Ovary (tissue), 9 donors: ENCODE results near the gene NAV2. TPM values are rescaled to one million over a fixed set of nuclear protein-coding genes. Genes with fewer than 3 reads are reported as not detected.

Source experiments
- DNase-seq, 5 donors: peaks; one replicate each; pipeline ENCODE4 v3.0.0-alpha.2; 2019 to 2020
- H3K27ac ChIP-seq, 2 donors: fragments of 200-600 bp; one replicate each; pipeline versions ENCODE4 v1.5.1 to v1.8.0; 2019 to 2022
- H3K27me3 ChIP-seq: fragments of 200-600 bp; one replicate; pipeline ENCODE4 v1.8.0; 2022
- H3K36me3 ChIP-seq: fragments of 200-600 bp; sonication (generic); one replicate; pipeline ENCODE4 v1.5.1; 2019
- H3K4me1 ChIP-seq: one replicate; pipeline ENCODE4 v1.8.1; 2013; ENCODE audit warnings: mild to moderate bottlenecking, moderate library complexity; ENCODE audit not compliant: insufficient read depth
- H3K4me3 ChIP-seq: fragments of 200-600 bp; sonication (generic); one replicate; pipeline ENCODE4 v1.5.1; 2017
- H3K9me3 ChIP-seq, 2 donors: fragments of 200-600 bp in 1 of 2; sonication (generic) in 1 of 2; one replicate each; pipeline versions ENCODE4 v1.5.1 to v1.8.1; 2013 to 2019; ENCODE audit warnings: mild to moderate bottlenecking in 1 of 2, moderate library complexity in 1 of 2
- EP300 ChIP-seq: sonication (generic); formaldehyde crosslinking; IDR thresholded peaks from one replicate; pipeline ENCODE4 v1.6.1; 2017; ENCODE audit warnings: antibody characterized with exemption
- POLR2A ChIP-seq: fragments of 450-650 bp; IDR thresholded peaks from one replicate; pipeline ENCODE4 v1.6.1; 2017; ENCODE audit warnings: antibody characterized with exemption, mild to moderate bottlenecking, moderate library complexity
- WGBS, 3 donors: extraction: QIAGEN DNeasy Blood & Tissue Kit in 1 of 3; methylation state at CpG; one replicate each; pipeline versions ENCODE4 v1.1.5 to v1.1.7; 2013 to 2017; 5-methylcytosine and 5-hydroxymethylcytosine counted together
- intact Hi-C, 4 donors: fragments of 100-400 bp; cut with DNase I; formaldehyde crosslinking; loops; one replicate each; pipeline versions ENCODE4 v1.11.0 to v1.15.1; 2022 to 2023
- polyA plus RNA-seq, 2 donors: library from polyadenylated mRNA; stranded (reverse); fragments of 200-250 nt in 1 of 2; fragments of 350-450 nt in 1 of 2; fragmentation: Illumina TruSeq in 1 of 2; extraction: RNeasy Lipid Tissue Mini Kit (QIAGEN cat#74804) in 1 of 2; gene quantifications; one replicate each; pipeline ENCODE4 v1.2.3, GENCODE V29; 2013 to 2014
- total RNA-seq, 7 donors: library from RNA; depleted of rRNA in 2 of 7; stranded (reverse); fragments of >200 nt in 2 of 7; fragmentation: NEBNext Ultra II Directional in 3 of 7; extraction: Animal tissue kit (Norgen Biotek cat#: 25700) in 3 of 7; gene quantifications; one replicate each; pipeline versions ENCODE4 v1.1.0 to v1.2.4, GENCODE V29; 2016 to 2023
- TF ChIP-seq, protein P1 (sequence below), 3 donors: fragments of 450-650 bp in 2 of 3; fragments of 200-600 bp in 1 of 3; IDR thresholded peaks; one replicate each; pipeline versions ENCODE4 v1.5.1 to v1.8.0; 2016 to 2022; ENCODE audit warnings: antibody characterized with exemption in 3 of 3, mild to moderate bottlenecking in 1 of 3
- donor health status: DM: no; HTN: no; CAD: no; lungs with moderate emphysema.
- donor health status: DM: no; HTN: no; CAD: no.
- donor health status: Bipolar disorder and iron deficiency.
- donor health status: DM: yes; HTN: yes; CAD: no.
- donor health status: DM: no; HTN: no; CAD: no.
- donor health status: DM: yes; HTN: yes; CAD: no.

The NAV2 gene
- total and polyA plus RNA-seq, 9 donors = 2.9 to 14.1 (median 7.8) TPM

DNA sequence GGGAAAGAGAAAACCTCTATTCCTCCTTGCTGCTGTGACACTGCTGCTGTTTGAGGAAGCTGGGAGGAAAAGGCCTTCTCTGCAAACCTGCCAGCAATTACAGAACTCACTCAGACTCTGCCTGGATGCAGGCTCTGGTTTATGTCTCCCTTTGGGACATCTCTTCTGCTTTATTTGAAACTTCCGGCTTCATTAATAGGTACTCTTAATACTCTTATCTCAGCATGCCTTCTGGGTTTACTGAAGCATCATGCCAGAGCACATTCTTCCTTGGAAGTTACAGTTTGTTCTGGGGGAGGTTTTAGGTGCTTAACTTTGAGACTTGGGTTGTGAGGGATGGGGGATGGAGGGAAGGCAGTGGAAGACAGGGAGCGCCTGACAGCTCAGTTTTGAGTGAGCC, 79.9 kb downstream of the NAV2 start:
- intact Hi-C loops = no loop called here
- H3K27me3 ChIP-seq = no peaks in the 10 kb centered on the region
- H3K36me3 ChIP-seq = no peaks in the 10 kb centered on the region
- no peak overlapping the region for H3K27ac ChIP-seq
- 25 to 37% (median 30%) methylated on average over 2 of the region's 2 CpGs for WGBS, 3 donors
- no peak for DNase-seq
- TF ChIP-seq, protein P1, sequence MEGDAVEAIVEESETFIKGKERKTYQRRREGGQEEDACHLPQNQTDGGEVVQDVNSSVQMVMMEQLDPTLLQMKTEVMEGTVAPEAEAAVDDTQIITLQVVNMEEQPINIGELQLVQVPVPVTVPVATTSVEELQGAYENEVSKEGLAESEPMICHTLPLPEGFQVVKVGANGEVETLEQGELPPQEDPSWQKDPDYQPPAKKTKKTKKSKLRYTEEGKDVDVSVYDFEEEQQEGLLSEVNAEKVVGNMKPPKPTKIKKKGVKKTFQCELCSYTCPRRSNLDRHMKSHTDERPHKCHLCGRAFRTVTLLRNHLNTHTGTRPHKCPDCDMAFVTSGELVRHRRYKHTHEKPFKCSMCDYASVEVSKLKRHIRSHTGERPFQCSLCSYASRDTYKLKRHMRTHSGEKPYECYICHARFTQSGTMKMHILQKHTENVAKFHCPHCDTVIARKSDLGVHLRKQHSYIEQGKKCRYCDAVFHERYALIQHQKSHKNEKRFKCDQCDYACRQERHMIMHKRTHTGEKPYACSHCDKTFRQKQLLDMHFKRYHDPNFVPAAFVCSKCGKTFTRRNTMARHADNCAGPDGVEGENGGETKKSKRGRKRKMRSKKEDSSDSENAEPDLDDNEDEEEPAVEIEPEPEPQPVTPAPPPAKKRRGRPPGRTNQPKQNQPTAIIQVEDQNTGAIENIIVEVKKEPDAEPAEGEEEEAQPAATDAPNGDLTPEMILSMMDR (IDR thresholded peaks at IDR 0.05) = no peak
- TF ChIP-seq EP300 = no peak
- peaks cover 2% of the 10 kb centered on the region for H3K4me1 ChIP-seq
- H3K4me3 ChIP-seq = no peak overlapping the region
- no peaks in the 10 kb centered on the region for H3K9me3 ChIP-seq

DNA sequence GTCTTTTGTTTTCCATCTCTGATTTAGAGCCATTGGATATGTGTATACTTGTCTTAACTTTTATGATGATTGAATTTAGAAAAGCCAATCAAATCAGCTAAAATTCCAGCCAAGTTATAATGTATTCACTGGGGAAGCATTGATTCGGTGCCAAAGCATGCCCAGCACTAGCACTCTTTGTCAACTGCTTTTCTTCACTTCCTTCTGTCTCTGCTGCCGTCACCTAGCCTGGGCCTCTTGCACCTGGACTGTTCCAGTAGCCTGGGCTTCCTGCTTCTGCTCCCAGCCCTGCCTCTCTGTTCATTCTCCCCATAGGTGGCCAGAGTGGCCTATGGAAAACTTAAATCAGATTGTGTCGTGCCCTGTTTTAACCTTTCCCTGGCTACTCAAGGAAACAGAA, 80.7 kb downstream of the NAV2 start:
- no peak for DNase-seq
- intact Hi-C loops = no loop called here
- no peak overlapping the region for H3K27ac ChIP-seq
- no peaks in the 10 kb centered on the region for H3K27me3 ChIP-seq
- no peaks in the 10 kb centered on the region for H3K36me3 ChIP-seq
- TF ChIP-seq POLR2A = no peak
- TF ChIP-seq, protein P1 (IDR thresholded peaks at IDR 0.05) = no peak
- TF ChIP-seq EP300 = no peak
- no peaks in the 10 kb centered on the region for H3K9me3 ChIP-seq
- H3K4me1 ChIP-seq = peaks cover 2% of the 10 kb centered on the region
- WGBS, 3 donors = 64 to 97% (median 94%) methylated on average over 3 of the region's 3 CpGs
- H3K4me3 ChIP-seq = no peak overlapping the region

DNA sequence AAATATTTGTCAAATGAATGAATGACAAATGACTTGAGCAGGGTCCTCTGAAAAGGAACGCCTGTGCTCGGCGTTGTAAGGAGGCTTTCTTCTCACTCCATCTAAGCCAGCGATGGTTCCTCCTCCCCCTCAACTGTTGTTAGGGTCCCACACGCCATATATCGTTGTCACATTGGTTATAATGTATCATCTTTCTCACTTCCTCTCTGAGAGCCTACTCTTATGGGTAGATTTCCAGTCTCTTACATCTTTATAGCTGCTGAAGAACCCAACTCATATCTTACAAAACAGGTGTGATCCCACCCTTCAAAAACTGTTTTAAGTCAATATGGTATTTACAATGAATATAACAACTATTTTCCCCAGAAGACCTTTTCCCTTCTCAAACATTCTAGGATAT, 81.5 kb downstream of the NAV2 start:
- Histone ChIP-seq H3K4me1 (peaks cover 2% of the 10 kb centered on the region), H3K36me3 (no peaks in the 10 kb centered on the region), H3K9me3 (no peaks in the 10 kb centered on the region), H3K4me3 (no peak overlapping the region), H3K27me3 (no peaks in the 10 kb centered on the region), H3K27ac (no peak overlapping the region)
- DNase-seq = no peak
- intact Hi-C loops = no loop called here
- WGBS, 3 donors = 93 to 95% (median 94%) methylated on average over 6 of the region's 6 CpGs
- TF ChIP-seq POLR2A = no peak
- TF ChIP-seq, protein P1 (IDR thresholded peaks at IDR 0.05) = no peak
- no peak for TF ChIP-seq EP300

DNA sequence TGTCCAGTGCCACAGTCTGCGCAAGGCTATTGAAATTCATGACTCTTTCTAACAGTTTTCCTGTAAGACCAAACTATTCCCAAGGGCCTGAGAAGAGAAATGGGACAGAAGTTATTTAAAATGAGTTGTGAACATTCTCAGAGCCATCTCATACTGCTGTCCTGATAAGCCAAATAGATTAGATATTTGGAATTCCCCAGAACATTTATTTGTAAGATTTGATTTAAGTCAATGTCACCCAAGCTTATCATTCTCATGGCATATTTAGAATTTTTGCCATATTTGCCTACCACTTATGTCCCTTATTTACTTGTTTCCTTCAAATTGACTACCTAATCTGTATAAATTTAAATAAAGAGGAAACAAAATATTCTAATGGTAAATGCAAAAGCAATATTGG, 82.4 kb downstream of the NAV2 start:
- no peak overlapping the region for H3K27ac ChIP-seq
- no peaks in the 10 kb centered on the region for H3K9me3 ChIP-seq
- WGBS, 3 donors = 92 to 98% (median 97%) methylated on average over 1 of the region's 1 CpG
- DNase-seq = no peak
- no peaks in the 10 kb centered on the region for H3K27me3 ChIP-seq
- intact Hi-C loops = no loop called here
- TF ChIP-seq POLR2A = no peak
- no peak for TF ChIP-seq EP300
- TF ChIP-seq, protein P1 (IDR thresholded peaks at IDR 0.05) = no peak
- no peaks in the 10 kb centered on the region for H3K36me3 ChIP-seq
- H3K4me1 ChIP-seq = peaks cover 2% of the 10 kb centered on the region
- H3K4me3 ChIP-seq = no peak overlapping the region

DNA sequence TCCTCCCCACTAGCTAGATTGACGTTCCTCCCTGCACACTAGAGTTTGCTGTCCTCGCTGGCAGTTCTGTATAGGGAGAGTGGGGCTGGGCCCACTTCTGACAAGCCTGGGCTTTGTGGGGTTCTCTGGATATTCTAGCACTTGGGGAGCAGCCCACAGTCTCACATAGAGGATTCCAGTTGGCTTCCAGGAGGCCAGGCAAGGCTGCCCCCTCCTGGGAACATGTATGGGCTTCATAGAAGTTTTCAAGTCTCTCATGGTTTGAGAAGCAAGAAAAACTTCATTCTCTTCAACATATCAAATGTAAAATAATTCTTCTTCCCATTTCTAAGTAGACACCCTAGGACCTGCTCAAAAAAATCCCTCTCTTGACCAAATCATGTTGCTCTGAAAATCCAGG, 87.5 kb downstream of the NAV2 start:
- Histone ChIP-seq H3K4me1 (peaks cover 2% of the 10 kb centered on the region), H3K27me3 (no peaks in the 10 kb centered on the region), H3K27ac (no peak overlapping the region), H3K36me3 (no peaks in the 10 kb centered on the region), H3K9me3 (no peaks in the 10 kb centered on the region), H3K4me3 (no peak overlapping the region)
- intact Hi-C loops = no loop called here
- TF ChIP-seq EP300 (no peak), POLR2A (no peak)
- TF ChIP-seq, protein P1 (IDR thresholded peaks at IDR 0.05) = no peak
- 87 to 92% (median 88%) methylated on average over 2 of the region's 2 CpGs for WGBS, 3 donors
- DNase-seq = no peak
